Testis (tissue), 2 donors: Measurements from ENCODE around the gene NECTIN1.

Source experiments
- POLR2A ChIP-seq: fragments of 450-650 bp; IDR thresholded peaks from one replicate; pipeline ENCODE4 v1.6.1; 2017; ENCODE audit warnings: antibody characterized with exemption, mild to moderate bottlenecking, moderate library complexity
- TF ChIP-seq, protein P1 (sequence below), 3 experiments: fragments of 450-650 bp in 2 of 3; fragments of 200-600 bp in 1 of 3; sonication (generic) in 1 of 3; IDR thresholded peaks; one replicate each; pipeline ENCODE4 v1.5.1; 2016 to 2019; ENCODE audit warnings: antibody characterized with exemption in 3 of 3, mild to moderate bottlenecking in 2 of 3, moderate library complexity in 1 of 3

DNA sequence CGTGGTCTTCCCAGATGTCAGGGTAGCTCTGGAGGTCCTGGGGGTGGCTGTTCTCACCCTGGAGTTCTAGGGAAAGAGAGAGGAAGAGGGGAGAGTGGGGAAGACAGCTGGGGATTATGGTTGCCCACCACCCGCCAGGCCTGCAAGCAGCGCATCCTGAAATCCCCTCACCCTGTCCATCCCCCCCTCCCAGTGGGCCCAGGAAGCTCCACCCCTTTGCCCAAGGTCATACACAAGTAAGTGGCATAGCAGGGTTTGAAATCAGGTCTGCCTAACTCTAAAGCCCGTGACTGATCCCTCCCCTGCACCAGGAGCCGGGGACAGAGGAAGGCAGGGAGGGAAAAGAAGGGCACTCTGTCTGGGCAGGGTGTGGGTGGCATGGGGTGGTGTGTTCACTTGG lies 105.3 kb downstream of the NECTIN1 start:
- TF ChIP-seq, protein P1, sequence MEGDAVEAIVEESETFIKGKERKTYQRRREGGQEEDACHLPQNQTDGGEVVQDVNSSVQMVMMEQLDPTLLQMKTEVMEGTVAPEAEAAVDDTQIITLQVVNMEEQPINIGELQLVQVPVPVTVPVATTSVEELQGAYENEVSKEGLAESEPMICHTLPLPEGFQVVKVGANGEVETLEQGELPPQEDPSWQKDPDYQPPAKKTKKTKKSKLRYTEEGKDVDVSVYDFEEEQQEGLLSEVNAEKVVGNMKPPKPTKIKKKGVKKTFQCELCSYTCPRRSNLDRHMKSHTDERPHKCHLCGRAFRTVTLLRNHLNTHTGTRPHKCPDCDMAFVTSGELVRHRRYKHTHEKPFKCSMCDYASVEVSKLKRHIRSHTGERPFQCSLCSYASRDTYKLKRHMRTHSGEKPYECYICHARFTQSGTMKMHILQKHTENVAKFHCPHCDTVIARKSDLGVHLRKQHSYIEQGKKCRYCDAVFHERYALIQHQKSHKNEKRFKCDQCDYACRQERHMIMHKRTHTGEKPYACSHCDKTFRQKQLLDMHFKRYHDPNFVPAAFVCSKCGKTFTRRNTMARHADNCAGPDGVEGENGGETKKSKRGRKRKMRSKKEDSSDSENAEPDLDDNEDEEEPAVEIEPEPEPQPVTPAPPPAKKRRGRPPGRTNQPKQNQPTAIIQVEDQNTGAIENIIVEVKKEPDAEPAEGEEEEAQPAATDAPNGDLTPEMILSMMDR (IDR thresholded peaks at IDR 0.05), result no peak
- no peak for TF ChIP-seq POLR2A
